Lower lobe of right lung (tissue), 2 donors: ENCODE measurements around the gene TPCN2. TPM values are rescaled to one million over a fixed set of nuclear protein-coding genes. Genes with fewer than 3 reads are reported as not detected.

ENCODE experiments used
- ATAC-seq, 2 donors: fragments of 200-7000 bp; cut with Tn5 transposase; one replicate each; pipeline ENCODE4 v1.9.1; 2020 to 2022; ENCODE audit warnings: mild to moderate bottlenecking in 2 of 2, moderate library complexity in 2 of 2
- DNase-seq: peaks from one replicate; pipeline ENCODE4 v3.0.0-alpha.2; 2020
- H3K27ac ChIP-seq: fragments of 200-600 bp; one replicate; pipeline ENCODE4 v1.8.0; 2022
- H3K27me3 ChIP-seq: fragments of 200-600 bp; one replicate; pipeline ENCODE4 v1.8.0; 2022; ENCODE audit warnings: low read depth
- H3K36me3 ChIP-seq: fragments of 200-600 bp; one replicate; pipeline ENCODE4 v1.8.0; 2022; ENCODE audit warnings: mild to moderate bottlenecking
- H3K4me1 ChIP-seq: fragments of 200-600 bp; one replicate; pipeline ENCODE4 v1.8.0; 2022
- H3K4me3 ChIP-seq: fragments of 200-600 bp; one replicate; pipeline ENCODE4 v1.8.0; 2022; ENCODE audit warnings: mild to moderate bottlenecking
- H3K9me3 ChIP-seq: fragments of 200-600 bp; one replicate; pipeline ENCODE4 v1.8.0; 2022
- intact Hi-C: fragments of 100-400 bp; cut with DNase I; formaldehyde crosslinking; loops from one replicate; pipeline ENCODE4 v1.11.0; 2022
- total RNA-seq: library from RNA; stranded (reverse); fragmentation: NEBNext Ultra II Directional; extraction: Animal tissue kit (Norgen Biotek cat#: 25700); gene quantifications from one replicate; pipeline ENCODE4 v1.2.1, GENCODE V29; 2021
- TF ChIP-seq, protein P1 (sequence below): fragments of 200-600 bp; IDR thresholded peaks from one replicate; pipeline ENCODE4 v1.8.0; 2022; ENCODE audit warnings: antibody characterized with exemption, mild to moderate bottlenecking
- donor health status: DM: no; HTN: yes; CAD: no; lungs with severe emphysema.

Gene TPCN2
- total RNA-seq, 1 donor from 2014 or later, result 18.2 TPM

DNA sequence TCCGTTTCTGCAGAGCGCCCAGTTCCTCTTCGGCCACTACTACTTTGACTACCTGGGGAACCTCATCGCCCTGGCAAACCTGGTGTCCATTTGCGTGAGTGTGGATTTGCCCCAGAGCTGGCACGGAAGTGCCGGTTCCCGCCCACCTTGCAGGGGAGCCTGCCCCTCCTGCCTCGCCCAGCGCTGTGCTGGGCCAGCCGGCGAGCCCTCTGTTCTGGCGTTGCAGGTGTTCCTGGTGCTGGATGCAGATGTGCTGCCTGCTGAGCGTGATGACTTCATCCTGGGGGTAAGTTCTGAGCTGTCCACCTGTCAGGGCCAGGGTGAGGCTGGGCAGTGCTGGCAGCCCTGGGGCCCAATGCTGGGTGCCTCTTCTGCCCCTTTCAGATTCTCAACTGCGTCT, 29.8 kb downstream of the TPCN2 start:
- Histone ChIP-seq H3K27ac (no peak overlapping the region), H3K4me1 (peaks cover 8% of the 10 kb centered on the region), H3K9me3 (no peaks in the 10 kb centered on the region), H3K4me3 (no peak overlapping the region), H3K36me3 (peaks cover 63% of the 10 kb centered on the region), H3K27me3 (no peaks in the 10 kb centered on the region)
- ATAC-seq, result no peak
- TF ChIP-seq, protein P1, sequence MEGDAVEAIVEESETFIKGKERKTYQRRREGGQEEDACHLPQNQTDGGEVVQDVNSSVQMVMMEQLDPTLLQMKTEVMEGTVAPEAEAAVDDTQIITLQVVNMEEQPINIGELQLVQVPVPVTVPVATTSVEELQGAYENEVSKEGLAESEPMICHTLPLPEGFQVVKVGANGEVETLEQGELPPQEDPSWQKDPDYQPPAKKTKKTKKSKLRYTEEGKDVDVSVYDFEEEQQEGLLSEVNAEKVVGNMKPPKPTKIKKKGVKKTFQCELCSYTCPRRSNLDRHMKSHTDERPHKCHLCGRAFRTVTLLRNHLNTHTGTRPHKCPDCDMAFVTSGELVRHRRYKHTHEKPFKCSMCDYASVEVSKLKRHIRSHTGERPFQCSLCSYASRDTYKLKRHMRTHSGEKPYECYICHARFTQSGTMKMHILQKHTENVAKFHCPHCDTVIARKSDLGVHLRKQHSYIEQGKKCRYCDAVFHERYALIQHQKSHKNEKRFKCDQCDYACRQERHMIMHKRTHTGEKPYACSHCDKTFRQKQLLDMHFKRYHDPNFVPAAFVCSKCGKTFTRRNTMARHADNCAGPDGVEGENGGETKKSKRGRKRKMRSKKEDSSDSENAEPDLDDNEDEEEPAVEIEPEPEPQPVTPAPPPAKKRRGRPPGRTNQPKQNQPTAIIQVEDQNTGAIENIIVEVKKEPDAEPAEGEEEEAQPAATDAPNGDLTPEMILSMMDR, result no peak
- no peak for DNase-seq
- intact Hi-C loops, result no loop called here

DNA sequence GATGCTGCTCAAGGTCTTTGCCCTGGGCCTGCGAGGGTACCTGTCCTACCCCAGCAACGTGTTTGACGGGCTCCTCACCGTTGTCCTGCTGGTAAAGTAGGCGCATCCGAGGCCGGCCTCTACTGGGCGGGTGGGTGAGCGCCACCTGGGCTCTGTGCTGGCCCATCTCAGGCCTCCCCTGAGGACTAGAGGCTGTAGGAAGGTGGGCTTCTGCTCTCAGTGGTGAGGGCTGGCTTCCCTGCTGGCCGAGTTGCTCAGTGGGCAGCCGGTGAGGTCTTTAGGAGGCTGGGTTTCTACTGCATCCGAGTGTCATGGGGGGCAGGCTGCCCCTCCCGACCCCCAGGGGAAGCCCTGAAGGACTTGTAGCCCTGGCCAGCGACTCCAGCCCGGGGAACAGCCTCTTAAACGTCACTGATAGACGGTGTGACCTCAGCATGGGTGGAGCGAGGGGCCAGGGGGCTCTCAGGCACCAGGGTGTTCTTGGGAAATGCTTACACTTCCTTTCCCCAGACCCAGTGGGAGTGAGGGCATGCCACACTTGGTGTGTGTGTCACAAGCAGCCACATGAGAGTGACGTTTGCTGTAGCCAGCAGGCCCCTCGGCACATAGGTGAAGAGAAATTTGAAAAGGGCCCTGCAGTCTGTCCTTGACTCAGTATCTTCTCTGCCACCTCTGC, 30.3 kb downstream of the TPCN2 start:
- DNase-seq (peak; percentile 63), ATAC-seq (peak; percentile 26 to 53)
- Histone ChIP-seq H3K27ac (no peak overlapping the region), H3K4me3 (no peak overlapping the region), H3K27me3 (no peaks in the 10 kb centered on the region), H3K4me1 (peaks cover 8% of the 10 kb centered on the region), H3K9me3 (no peaks in the 10 kb centered on the region), H3K36me3 (peaks cover 65% of the 10 kb centered on the region)
- intact Hi-C loops, result no loop called here
- TF ChIP-seq, protein P1, result no peak

GRCh38 chr11:69079661-69080256, 31.0 kb downstream of the TPCN2 start:
- DNase-seq (no peak), ATAC-seq (no peak)
- Histone ChIP-seq H3K36me3 (peaks cover 70% of the 10 kb centered on the region), H3K9me3 (no peaks in the 10 kb centered on the region), H3K4me1 (peaks cover 8% of the 10 kb centered on the region), H3K27me3 (no peaks in the 10 kb centered on the region), H3K4me3 (no peak overlapping the region), H3K27ac (no peak overlapping the region)
- intact Hi-C loops, result no loop called here
- TF ChIP-seq, protein P1, result no peak

DNA sequence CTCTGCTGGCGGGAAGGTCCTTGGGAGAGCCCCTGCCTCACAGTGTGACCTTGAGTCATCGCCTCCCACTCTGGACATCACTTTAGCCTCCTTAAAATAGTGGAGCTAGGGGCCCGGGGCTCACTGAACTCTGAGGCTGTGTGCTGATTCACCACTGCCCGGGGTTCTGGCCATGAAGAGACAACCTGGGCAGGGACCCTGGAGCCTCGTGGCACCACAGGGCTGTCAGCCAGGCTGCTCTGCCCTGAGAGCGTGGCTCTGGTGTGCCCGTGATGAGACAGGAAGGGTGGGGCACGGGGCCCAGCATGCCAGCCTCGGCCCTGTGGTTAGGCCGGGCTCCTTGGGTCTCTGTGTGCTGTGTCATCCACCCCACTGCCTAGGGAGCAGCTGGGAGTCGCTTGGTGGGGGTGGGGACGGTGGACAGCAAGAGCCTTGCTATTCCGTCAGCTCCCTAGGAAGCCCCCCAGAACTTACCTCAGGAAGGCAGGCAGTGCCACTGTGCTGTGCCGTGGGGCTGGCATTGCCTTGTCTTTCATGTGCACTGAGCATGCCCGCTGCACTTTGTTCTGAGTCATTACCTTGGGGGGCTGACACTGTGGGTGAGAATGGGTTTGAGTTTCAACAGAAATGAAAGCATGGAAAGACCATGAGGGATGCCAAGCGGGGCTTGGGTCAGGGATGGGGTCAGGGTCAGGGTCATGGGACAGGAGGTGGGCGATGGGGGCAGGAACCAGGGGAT, 31.7 kb downstream of the TPCN2 start:
- TF ChIP-seq, protein P1, result no peak
- DNase-seq, result no peak
- Histone ChIP-seq H3K9me3 (no peaks in the 10 kb centered on the region), H3K36me3 (peaks cover 69% of the 10 kb centered on the region), H3K4me1 (peaks cover 8% of the 10 kb centered on the region), H3K27ac (no peak overlapping the region), H3K27me3 (no peaks in the 10 kb centered on the region), H3K4me3 (no peak overlapping the region)
- peak; percentile 46 to 69 for ATAC-seq
- intact Hi-C loops, result no loop called here

GRCh38 chr11:69081180-69081579, 32.4 kb downstream of the TPCN2 start:
- ATAC-seq, result no peak

More at GRCh38 chr11:69081180-69081579, 32.4 kb downstream of the TPCN2 start:
- peaks cover 8% of the 10 kb centered on the region for H3K4me1 ChIP-seq
- H3K27ac ChIP-seq, result no peak overlapping the region
- H3K4me3 ChIP-seq, result no peak overlapping the region
- no peaks in the 10 kb centered on the region for H3K9me3 ChIP-seq
- intact Hi-C loops, result no loop called here
- peaks cover 74% of the 10 kb centered on the region for H3K36me3 ChIP-seq
- TF ChIP-seq, protein P1, result no peak
- no peak for DNase-seq
- no peaks in the 10 kb centered on the region for H3K27me3 ChIP-seq
